Mesenchymal stem cell (in vitro differentiated cells and primary cell): Measurements from ENCODE around the gene AGAP1.

ENCODE experiments used
- DNase-seq: peaks from one replicate; pipeline ENCODE4 v3.0.0-alpha.2; 2013
- H2AFZ ChIP-seq: one replicate; pipeline ENCODE4 v1.6.1; 2013; ENCODE audit warnings: low read depth, mild to moderate bottlenecking, control low read depth, inconsistent platforms, low read length, moderate library complexity
- H2AK5ac ChIP-seq: 2 replicates; pipeline ENCODE4 v1.6.1; 2013; ENCODE audit warnings: low read length, moderate library complexity, mild to moderate bottlenecking, inconsistent platforms; ENCODE audit not compliant: severe bottlenecking
- H2BK120ac ChIP-seq: one replicate; pipeline ENCODE4 v1.6.1; 2013; ENCODE audit warnings: low read depth, mild to moderate bottlenecking, inconsistent platforms, low read length, moderate library complexity
- H2BK12ac ChIP-seq, 2 experiments: one replicate each; pipeline ENCODE4 v1.6.1; 2013; ENCODE audit warnings: inconsistent platforms in 2 of 2, low read length in 2 of 2, mild to moderate bottlenecking in 2 of 2, moderate library complexity in 2 of 2, control low read depth in 1 of 2
- H2BK15ac ChIP-seq: one replicate; pipeline ENCODE4 v1.6.1; 2013; ENCODE audit warnings: mild to moderate bottlenecking, low read depth, inconsistent platforms; ENCODE audit not compliant: poor library complexity, severe bottlenecking
- H2BK5ac ChIP-seq: 2 replicates; pipeline ENCODE4 v1.6.1; 2013; ENCODE audit warnings: low read depth, mild to moderate bottlenecking, low read length, control low read depth, inconsistent platforms; ENCODE audit not compliant: poor library complexity, severe bottlenecking
- H3K14ac ChIP-seq, 2 experiments: one replicate each; pipeline ENCODE4 v1.6.1; 2013; ENCODE audit warnings: inconsistent platforms in 2 of 2, low read length in 2 of 2, control low read depth in 1 of 2, mild to moderate bottlenecking in 1 of 2, moderate library complexity in 1 of 2
- H3K18ac ChIP-seq, 2 experiments: one replicate each; pipeline ENCODE4 v1.6.1; 2013; ENCODE audit warnings: inconsistent platforms in 2 of 2, low read length in 2 of 2, control low read depth in 1 of 2, low read depth in 1 of 2, mild to moderate bottlenecking in 1 of 2
- H3K23ac ChIP-seq, 2 experiments: one replicate each; pipeline ENCODE4 v1.6.1; 2013; ENCODE audit warnings: inconsistent platforms in 2 of 2, low read length in 2 of 2, mild to moderate bottlenecking in 2 of 2, moderate library complexity in 2 of 2, control low read depth in 1 of 2
- H3K27ac ChIP-seq: 2 replicates; pipeline ENCODE4 v1.5.1; 2013; ENCODE audit warnings: mild to moderate bottlenecking, moderate library complexity, low read length, control low read depth, inconsistent platforms; ENCODE audit not compliant: poor library complexity, severe bottlenecking
- H3K27me3 ChIP-seq, 2 experiments: 2 replicates each; pipeline versions ENCODE4 v1.6.1 to v1.7.0; 2013; ENCODE audit warnings: low read length in 2 of 2, mild to moderate bottlenecking in 2 of 2, moderate library complexity in 2 of 2, control low read depth in 1 of 2, inconsistent platforms in 1 of 2; ENCODE audit not compliant: control insufficient read depth in 1 of 2, insufficient read depth in 1 of 2
- H3K36me3 ChIP-seq, 2 experiments: 2 replicates each; pipeline versions ENCODE4 v1.6.1 to v1.7.0; 2013; ENCODE audit warnings: low read length in 2 of 2, control low read depth in 1 of 2, inconsistent platforms in 1 of 2, low read depth in 1 of 2, mild to moderate bottlenecking in 1 of 2; ENCODE audit not compliant: insufficient read depth in 2 of 2, control insufficient read depth in 1 of 2
- H3K4ac ChIP-seq, 2 experiments: one replicate each; pipeline ENCODE4 v1.6.1; 2013; ENCODE audit warnings: inconsistent platforms in 2 of 2, low read length in 2 of 2, mild to moderate bottlenecking in 2 of 2, moderate library complexity in 2 of 2, control low read depth in 1 of 2, low read depth in 1 of 2
- H3K4me1 ChIP-seq: 2 replicates; pipeline ENCODE4 v1.6.1; 2013; ENCODE audit warnings: low read depth, low read length, control low read depth; ENCODE audit not compliant: control insufficient read depth, insufficient read depth
- H3K4me2 ChIP-seq: 2 replicates; pipeline ENCODE4 v1.6.1; 2013; ENCODE audit warnings: low read length, mild to moderate bottlenecking, inconsistent platforms; ENCODE audit not compliant: poor library complexity, severe bottlenecking
- H3K4me3 ChIP-seq, 2 experiments: 2 replicates each; pipeline versions ENCODE4 v1.5.1 to v1.7.0; 2013; ENCODE audit warnings: low read length in 2 of 2, mild to moderate bottlenecking in 2 of 2, control low read depth in 1 of 2, low read depth in 1 of 2; ENCODE audit not compliant: insufficient read depth in 1 of 2
- H3K79me1 ChIP-seq: replicated peaks from 2 replicates; pipeline ENCODE4 v1.6.1; 2013; ENCODE audit warnings: mild to moderate bottlenecking, control low read depth, low read length, inconsistent platforms; ENCODE audit not compliant: poor library complexity, severe bottlenecking
- H3K9ac ChIP-seq: 2 replicates; pipeline ENCODE4 v1.7.0; 2013; ENCODE audit warnings: mild to moderate bottlenecking, low read length, moderate library complexity
- H3K9me3 ChIP-seq: 2 replicates; pipeline ENCODE4 v1.7.0; 2013; ENCODE audit warnings: mild to moderate bottlenecking, low read length; ENCODE audit not compliant: control insufficient read depth
- H4K8ac ChIP-seq: one replicate; pipeline ENCODE4 v1.6.1; 2013; ENCODE audit warnings: inconsistent platforms, mild to moderate bottlenecking, low read length, moderate library complexity
- H4K91ac ChIP-seq: one replicate; pipeline ENCODE4 v1.6.1; 2013; ENCODE audit warnings: mild to moderate bottlenecking, low read length, inconsistent platforms
- WGBS: methylation state at CpG from one replicate; pipeline ENCODE4 v1.1.7; 2013; ENCODE audit warnings: mixed read lengths; 5-methylcytosine and 5-hydroxymethylcytosine counted together

The AGAP1 gene

DNA sequence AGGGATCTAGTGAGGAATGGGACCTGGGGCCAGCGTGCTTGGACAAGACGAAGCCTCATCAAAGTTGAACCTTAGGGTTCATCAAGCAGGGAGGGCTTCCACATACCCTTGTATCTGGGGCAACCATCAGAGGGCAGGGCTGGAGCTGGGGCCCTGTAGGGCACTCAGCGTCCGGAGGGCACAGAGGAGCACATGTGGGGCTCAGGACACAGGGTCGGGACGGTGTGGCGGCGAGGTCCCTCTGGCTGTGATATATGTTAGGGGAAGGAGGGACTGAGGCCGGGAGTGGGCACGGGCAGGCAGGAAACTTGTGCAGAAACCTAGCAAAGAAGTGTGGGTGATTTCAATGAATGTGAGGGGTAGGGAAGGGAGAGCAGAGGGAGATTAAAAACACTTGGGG is 244.0 kb downstream of the AGAP1 start:
- Histone ChIP-seq H4K91ac (no peak overlapping the region), H3K4me3 (no peak overlapping the region), H2BK12ac (no peak overlapping the region), H3K4ac (no peak overlapping the region), H3K9me3 (no peaks in the 10 kb centered on the region), H2BK5ac (no peak overlapping the region), H3K9ac (no peak overlapping the region), H2AFZ (no peak overlapping the region), H3K27ac (no peak overlapping the region), H2AK5ac (no peak overlapping the region), H3K23ac (no peak overlapping the region), H2BK15ac (no peak overlapping the region), H3K79me1 (peaks cover 27% of the 10 kb centered on the region), H3K14ac (no peak overlapping the region), H3K4me1 (peaks cover 2% of the 10 kb centered on the region), H3K36me3 (peaks cover 13 to 17% of the 10 kb centered on the region in 2 experiments), H4K8ac (no peak overlapping the region), H2BK120ac (no peak overlapping the region), H3K27me3 (no peaks in the 10 kb centered on the region), H3K18ac (no peak overlapping the region), H3K4me2 (no peak overlapping the region)
- WGBS = 96% methylated on average over 10 of the region's 10 CpGs
- DNase-seq = no peak

DNA sequence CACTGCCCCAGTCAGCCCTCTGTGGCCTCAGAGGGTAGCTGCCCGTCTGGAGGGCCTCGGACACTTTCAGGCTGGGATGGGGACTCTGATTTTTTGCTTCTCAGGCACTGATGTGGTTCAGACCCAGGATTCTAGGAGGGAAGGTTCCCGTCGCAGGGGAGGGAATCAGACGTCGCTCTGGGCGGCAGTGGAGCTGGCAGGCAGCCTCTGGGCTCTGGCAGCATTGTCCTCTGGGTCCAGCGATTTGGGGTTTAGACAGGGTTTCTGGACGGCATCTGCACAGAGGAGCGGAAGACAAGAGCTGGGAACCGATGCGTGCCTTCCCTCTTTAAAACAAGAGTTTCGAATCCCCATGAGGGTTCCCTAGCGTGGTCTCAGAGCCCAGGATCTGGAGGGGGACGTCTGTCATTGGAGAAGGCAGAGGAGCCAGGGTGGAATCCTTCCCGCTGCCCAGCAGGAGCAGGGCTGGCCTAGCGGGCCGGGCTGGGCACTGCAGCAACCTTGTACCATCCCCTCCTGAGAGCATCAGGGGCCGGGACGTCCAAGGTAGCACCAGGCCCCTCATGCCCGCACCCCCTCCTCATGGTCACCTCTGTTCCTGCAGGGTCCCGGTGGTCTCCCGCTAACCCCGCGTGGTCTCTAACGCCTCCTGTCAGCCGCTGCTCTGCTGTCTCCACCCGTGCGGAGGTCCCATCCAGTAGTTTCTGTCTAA is 246.0 kb downstream of the AGAP1 start:
- no peak for DNase-seq
- H3K4me2 ChIP-seq = no peak overlapping the region
- no peak overlapping the region for H3K9ac ChIP-seq
- H2AFZ ChIP-seq = no peak overlapping the region
- H3K27ac ChIP-seq = no peak overlapping the region
- peaks cover 20 to 30% of the 10 kb centered on the region in 2 experiments for H3K36me3 ChIP-seq
- no peaks in the 10 kb centered on the region for H3K27me3 ChIP-seq
- H2AK5ac ChIP-seq = no peak overlapping the region
- H3K79me1 ChIP-seq = peaks cover 27% of the 10 kb centered on the region
- H2BK120ac ChIP-seq = no peak overlapping the region
- H3K4me1 ChIP-seq = peaks cover 2% of the 10 kb centered on the region
- H2BK15ac ChIP-seq = no peak overlapping the region
- H3K4me3 ChIP-seq = no peak overlapping the region
- no peak overlapping the region for H3K23ac ChIP-seq
- WGBS = 94% methylated on average over 29 of the region's 29 CpGs
- no peak overlapping the region for H4K8ac ChIP-seq
- no peak overlapping the region for H3K18ac ChIP-seq
- no peak overlapping the region for H4K91ac ChIP-seq
- H3K9me3 ChIP-seq = no peaks in the 10 kb centered on the region
- H2BK5ac ChIP-seq = no peak overlapping the region
- no peak overlapping the region for H3K14ac ChIP-seq
- H3K4ac ChIP-seq = no peak overlapping the region
- H2BK12ac ChIP-seq = no peak overlapping the region

DNA sequence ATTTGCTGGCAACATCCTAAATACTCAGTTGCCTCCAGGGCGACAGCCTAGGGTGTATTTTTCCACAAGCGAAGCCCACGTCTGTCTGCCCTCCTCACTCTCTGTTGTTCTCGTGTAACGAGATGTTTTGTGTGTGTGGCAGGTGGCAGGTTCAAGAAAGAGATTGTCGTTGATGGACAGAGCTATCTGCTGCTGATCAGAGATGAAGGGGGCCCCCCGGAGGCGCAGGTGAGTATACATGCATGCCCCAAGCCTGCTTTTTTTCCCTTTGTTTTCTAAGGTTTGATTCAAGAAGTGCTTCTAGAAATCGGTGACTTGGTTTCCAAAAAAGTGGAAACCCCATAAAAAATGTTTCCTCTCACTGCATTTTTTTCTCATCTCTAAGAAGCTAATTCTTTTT is 247.0 kb downstream of the AGAP1 start:
- Histone ChIP-seq H3K27me3 (no peaks in the 10 kb centered on the region), H3K14ac (no peak overlapping the region), H3K4me2 (no peak overlapping the region), H3K9me3 (no peaks in the 10 kb centered on the region), H3K18ac (no peak overlapping the region), H2AFZ (no peak overlapping the region), H2BK15ac (no peak overlapping the region), H2AK5ac (no peak overlapping the region), H3K36me3 (peaks cover 20 to 38% of the 10 kb centered on the region in 2 experiments), H3K4ac (no peak overlapping the region), H2BK12ac (no peak overlapping the region), H2BK120ac (no peak overlapping the region), H3K4me3 (no peak overlapping the region), H3K79me1 (peaks cover 24% of the 10 kb centered on the region), H3K27ac (no peak overlapping the region), H4K91ac (no peak overlapping the region), H2BK5ac (no peak overlapping the region), H3K4me1 (peaks cover 4% of the 10 kb centered on the region), H3K23ac (no peak overlapping the region), H4K8ac (no peak overlapping the region), H3K9ac (no peak overlapping the region)
- WGBS = 70% methylated on average over 9 of the region's 9 CpGs
- DNase-seq = no peak

DNA sequence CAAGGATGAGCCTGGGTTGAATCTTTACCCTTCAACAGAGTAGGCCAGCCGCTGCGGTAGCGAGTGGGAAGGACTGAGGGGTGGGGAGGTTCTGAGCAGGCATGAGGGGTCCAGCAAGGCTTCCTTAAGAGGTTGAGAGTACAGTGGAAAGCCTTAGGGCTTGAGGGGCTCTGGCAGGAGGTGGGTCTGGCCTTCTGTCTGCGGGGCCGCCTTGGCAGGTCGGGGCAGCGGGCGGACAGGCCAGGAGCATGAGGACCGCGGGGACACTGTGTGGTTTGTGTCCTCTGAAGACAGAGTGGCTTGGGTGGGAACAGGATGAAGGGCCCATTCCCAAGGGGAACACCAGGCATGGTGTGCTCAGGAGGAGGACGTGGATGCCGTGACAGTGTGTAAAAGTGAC is 250.3 kb downstream of the AGAP1 start:
- peak overlapping the region; percentile 30 for H2BK15ac ChIP-seq
- no peak for DNase-seq
- H3K4me2 ChIP-seq = no peak overlapping the region
- H3K27me3 ChIP-seq = no peaks in the 10 kb centered on the region
- no peak overlapping the region for H3K4me3 ChIP-seq
- peaks cover 22% of the 10 kb centered on the region for H3K79me1 ChIP-seq
- no peak overlapping the region for H4K91ac ChIP-seq
- no peak overlapping the region for H4K8ac ChIP-seq
- peak overlapping the region in 1 of 2 experiments; percentile 41 for H3K18ac ChIP-seq
- H2AK5ac ChIP-seq = no peak overlapping the region
- H3K36me3 ChIP-seq = peaks cover 23 to 38% of the 10 kb centered on the region in 2 experiments
- H3K4me1 ChIP-seq = peaks cover 6% of the 10 kb centered on the region
- H2AFZ ChIP-seq = no peak overlapping the region
- no peak overlapping the region for H3K9ac ChIP-seq
- H3K9me3 ChIP-seq = no peaks in the 10 kb centered on the region
- no peak overlapping the region for H3K27ac ChIP-seq
- WGBS = 96% methylated on average over 12 of the region's 12 CpGs
- H3K14ac ChIP-seq = no peak overlapping the region
- no peak overlapping the region for H2BK5ac ChIP-seq
- no peak overlapping the region for H3K4ac ChIP-seq
- H2BK12ac ChIP-seq = no peak overlapping the region
- no peak overlapping the region for H3K23ac ChIP-seq
- H2BK120ac ChIP-seq = no peak overlapping the region
